Osteocyte (in vitro differentiated cells): ENCODE results near the gene RBM7. TPM values are rescaled to one million over a fixed set of nuclear protein-coding genes. Genes with fewer than 3 reads are reported as not detected.
A peak's percentile ranks its signal among the peaks of the same experiment; 100 is the strongest.

Experiments
- DNase-seq: peaks from one replicate; pipeline ENCODE4 v3.0.0; 2021; ENCODE audit warnings: mixed read lengths; ENCODE audit not compliant: unreplicated experiment; ENCODE audit errors: extremely low spot score
- H3K27ac Mint-ChIP-seq: one replicate; pipeline ENCODE4 v1.8.0; 2021; ENCODE audit warnings: mild to moderate bottlenecking, mixed read lengths; ENCODE audit not compliant: unreplicated experiment
- H3K27me3 Mint-ChIP-seq: one replicate; pipeline ENCODE4 v1.8.0; 2021; ENCODE audit warnings: mixed read lengths; ENCODE audit not compliant: unreplicated experiment
- H3K36me3 Mint-ChIP-seq: one replicate; pipeline ENCODE4 v1.8.0; 2021; ENCODE audit warnings: mixed read lengths; ENCODE audit not compliant: unreplicated experiment
- H3K4me1 Mint-ChIP-seq: one replicate; pipeline ENCODE4 v1.8.0; 2021; ENCODE audit warnings: mixed read lengths; ENCODE audit not compliant: unreplicated experiment
- H3K4me3 Mint-ChIP-seq: one replicate; pipeline ENCODE4 v1.8.0; 2021; ENCODE audit warnings: mild to moderate bottlenecking, moderate library complexity, mixed read lengths; ENCODE audit not compliant: unreplicated experiment
- H3K9me3 Mint-ChIP-seq: one replicate; pipeline ENCODE4 v1.8.0; 2021; ENCODE audit warnings: mixed read lengths; ENCODE audit not compliant: unreplicated experiment
- total RNA-seq: library from RNA; stranded (reverse); gene quantifications from 2 replicates; pipeline ENCODE4 v1.2.1, GENCODE V29; 2021
- TF ChIP-seq, protein P1 (sequence below): fragments of 200-600 bp; sonication (generic); IDR thresholded peaks from 2 replicates; pipeline ENCODE4 v1.5.0; 2021; ENCODE audit warnings: antibody characterized with exemption, mild to moderate bottlenecking, moderate library complexity

The RBM7 gene
- total RNA-seq, 1 donor from 2014 or later = 35.0 TPM

- H3K4me3 Mint-ChIP-seq = no peak overlapping the region
- no peaks in the 10 kb centered on the region for H3K9me3 Mint-ChIP-seq
- H3K27ac Mint-ChIP-seq = no peak overlapping the region
- no peaks in the 10 kb centered on the region for H3K27me3 Mint-ChIP-seq
- TF ChIP-seq, protein P1, sequence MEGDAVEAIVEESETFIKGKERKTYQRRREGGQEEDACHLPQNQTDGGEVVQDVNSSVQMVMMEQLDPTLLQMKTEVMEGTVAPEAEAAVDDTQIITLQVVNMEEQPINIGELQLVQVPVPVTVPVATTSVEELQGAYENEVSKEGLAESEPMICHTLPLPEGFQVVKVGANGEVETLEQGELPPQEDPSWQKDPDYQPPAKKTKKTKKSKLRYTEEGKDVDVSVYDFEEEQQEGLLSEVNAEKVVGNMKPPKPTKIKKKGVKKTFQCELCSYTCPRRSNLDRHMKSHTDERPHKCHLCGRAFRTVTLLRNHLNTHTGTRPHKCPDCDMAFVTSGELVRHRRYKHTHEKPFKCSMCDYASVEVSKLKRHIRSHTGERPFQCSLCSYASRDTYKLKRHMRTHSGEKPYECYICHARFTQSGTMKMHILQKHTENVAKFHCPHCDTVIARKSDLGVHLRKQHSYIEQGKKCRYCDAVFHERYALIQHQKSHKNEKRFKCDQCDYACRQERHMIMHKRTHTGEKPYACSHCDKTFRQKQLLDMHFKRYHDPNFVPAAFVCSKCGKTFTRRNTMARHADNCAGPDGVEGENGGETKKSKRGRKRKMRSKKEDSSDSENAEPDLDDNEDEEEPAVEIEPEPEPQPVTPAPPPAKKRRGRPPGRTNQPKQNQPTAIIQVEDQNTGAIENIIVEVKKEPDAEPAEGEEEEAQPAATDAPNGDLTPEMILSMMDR = no peak
- no peak for DNase-seq
- H3K4me1 Mint-ChIP-seq = peaks cover 17% of the 10 kb centered on the region
- peaks cover under 1% of the 10 kb centered on the region for H3K36me3 Mint-ChIP-seq
Observed at GRCh38 chr11:114396916-114397315, 3.5 kb upstream of the RBM7 start.

GRCh38 chr11:114397349-114397982 lies 3.0 kb upstream of the RBM7 start:
- H3K27ac Mint-ChIP-seq = no peak overlapping the region
- H3K36me3 Mint-ChIP-seq = peaks cover 3% of the 10 kb centered on the region
- TF ChIP-seq, protein P1 = no peak
- no peaks in the 10 kb centered on the region for H3K27me3 Mint-ChIP-seq
- DNase-seq = no peak
- no peak overlapping the region for H3K4me3 Mint-ChIP-seq
- H3K4me1 Mint-ChIP-seq = peaks cover 20% of the 10 kb centered on the region
- H3K9me3 Mint-ChIP-seq = no peaks in the 10 kb centered on the region

GRCh38 chr11:114398303-114398920 lies 2.1 kb upstream of the RBM7 start:
- Mint-ChIP-seq H3K4me3 (no peak overlapping the region), H3K9me3 (no peaks in the 10 kb centered on the region), H3K4me1 (peaks cover 29% of the 10 kb centered on the region), H3K27ac (peak overlapping the region; percentile 16), H3K27me3 (no peaks in the 10 kb centered on the region), H3K36me3 (peaks cover 9% of the 10 kb centered on the region)
- TF ChIP-seq, protein P1 = no peak
- no peak for DNase-seq

DNA sequence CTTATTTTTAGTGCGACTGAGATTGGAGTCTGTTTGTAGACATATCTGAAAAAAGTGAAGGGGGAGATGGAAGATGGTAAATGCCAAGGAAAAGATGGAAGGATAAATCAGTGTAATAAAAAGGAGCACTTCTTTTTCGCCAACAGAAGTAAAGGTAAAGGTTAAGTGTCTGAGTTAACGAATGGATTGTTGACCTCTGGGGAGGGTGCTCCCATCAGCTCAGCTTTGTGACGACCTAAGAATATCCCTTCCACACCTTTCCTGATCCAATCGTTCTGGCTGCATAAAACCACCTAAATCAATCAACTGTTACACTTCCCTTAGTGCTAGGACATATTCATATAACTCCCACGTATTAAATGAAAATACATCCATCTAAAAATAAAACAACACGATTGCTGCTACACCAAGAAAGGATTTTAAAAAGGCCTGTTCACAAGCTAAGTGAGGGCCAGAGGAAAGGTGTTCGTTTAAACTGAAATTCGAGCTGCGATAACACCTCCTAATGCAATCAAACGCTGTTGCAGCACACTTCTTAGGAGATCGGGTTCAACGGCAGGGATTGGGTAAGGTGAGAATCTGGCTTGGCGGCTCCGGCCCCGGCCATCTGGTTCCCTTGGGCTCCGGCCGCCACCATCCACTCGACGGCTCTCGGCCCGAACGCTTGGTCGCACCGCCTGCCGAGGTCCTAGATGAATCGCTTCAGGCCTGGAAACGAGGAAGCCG lies 813 bp upstream of the RBM7 start:
- TF ChIP-seq, protein P1 = no peak
- H3K4me3 Mint-ChIP-seq = peak overlapping the region; percentile 89
- no peak for DNase-seq
- peaks cover 17% of the 10 kb centered on the region for H3K36me3 Mint-ChIP-seq
- peak overlapping the region; percentile 99 for H3K27ac Mint-ChIP-seq
- H3K4me1 Mint-ChIP-seq = peaks cover 39% of the 10 kb centered on the region
- no peaks in the 10 kb centered on the region for H3K27me3 Mint-ChIP-seq
- H3K9me3 Mint-ChIP-seq = no peaks in the 10 kb centered on the region

DNA sequence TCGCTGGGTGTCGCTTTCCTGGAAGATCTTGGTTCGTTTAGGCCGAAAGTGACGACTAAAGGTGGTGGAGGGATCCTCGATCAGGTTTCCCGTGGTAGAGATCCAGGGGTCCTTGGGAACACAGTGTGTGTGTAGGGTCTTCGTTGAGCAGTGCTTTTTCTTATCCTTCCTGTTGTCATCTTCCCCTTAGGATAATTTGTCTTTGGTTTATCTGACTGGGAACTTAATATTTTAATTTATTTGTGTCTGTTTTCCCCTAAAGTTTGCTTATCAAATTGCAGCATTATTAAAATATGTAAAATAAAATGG lies 403 bp downstream of the RBM7 start:
- Mint-ChIP-seq H3K4me3 (peak overlapping the region; percentile 89), H3K27me3 (no peaks in the 10 kb centered on the region), H3K27ac (peak overlapping the region; percentile 99), H3K4me1 (peaks cover 44% of the 10 kb centered on the region), H3K9me3 (no peaks in the 10 kb centered on the region), H3K36me3 (peaks cover 27% of the 10 kb centered on the region)
- TF ChIP-seq, protein P1 = no peak
- DNase-seq = no peak
